Measurements from ENCODE around the gene FYN. TPM values are rescaled to one million over a fixed set of nuclear protein-coding genes. Genes with fewer than 3 reads are reported as not detected.

The FYN gene
- total RNA-seq, 2 donors from 2014 or later = 11.3 to 21.5 TPM

- H3K4me1 ChIP-seq = no peaks in the 10 kb centered on the region
- no peaks in the 10 kb centered on the region for H3K9me3 ChIP-seq
- TF ChIP-seq CTCF (IDR thresholded peaks at IDR 0.05) = no peak
- no peaks in the 10 kb centered on the region for H3K36me3 ChIP-seq
- DNase-seq = no peak
- H3K4me3 ChIP-seq = no peak overlapping the region
- intact Hi-C loops (cut with DNase I) = no loop called here
- no peaks in the 10 kb centered on the region for H3K27me3 ChIP-seq
- no peak overlapping the region for H3K9ac ChIP-seq (ENCODE audit: low read depth in 2 of 2, low read length in 2 of 2)
- no peak overlapping the region for H3K27ac ChIP-seq
Measured at GRCh38 chr6:111809264-111809663, 64.0 kb downstream of the FYN start.

DNA sequence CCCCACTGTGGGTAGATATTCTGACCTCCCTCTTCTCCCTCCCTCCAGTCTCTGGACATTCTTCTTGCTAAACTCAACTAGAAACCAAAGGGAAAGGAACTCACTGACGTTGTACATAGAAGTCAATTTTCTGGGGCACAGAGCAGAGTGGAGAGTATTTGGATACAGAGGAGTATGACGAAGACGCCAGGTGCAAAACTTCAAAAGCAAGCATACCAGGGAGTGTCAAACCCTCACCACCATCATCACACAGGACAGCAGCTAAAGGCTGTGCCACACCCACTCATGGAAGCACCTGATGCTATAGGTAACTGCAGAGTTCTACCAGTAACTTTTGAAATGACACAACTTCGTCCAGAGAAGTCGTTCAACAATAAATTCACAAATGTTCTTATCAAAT lies 64.8 kb downstream of the FYN start:
- DNase-seq = no peak
- H3K4me1 ChIP-seq = no peaks in the 10 kb centered on the region
- H3K9ac ChIP-seq (ENCODE audit: low read depth in 2 of 2, low read length in 2 of 2) = no peak overlapping the region
- H3K27ac ChIP-seq = no peak overlapping the region
- no peak overlapping the region for H3K4me3 ChIP-seq
- intact Hi-C loops (cut with DNase I) = no loop called here
- H3K27me3 ChIP-seq = no peaks in the 10 kb centered on the region
- no peak for TF ChIP-seq CTCF (IDR thresholded peaks at IDR 0.05)
- H3K9me3 ChIP-seq = no peaks in the 10 kb centered on the region
- H3K36me3 ChIP-seq = no peaks in the 10 kb centered on the region

GRCh38 chr6:111806561-111807497 lies 66.4 kb downstream of the FYN start:
- H3K9ac ChIP-seq (ENCODE audit: low read depth in 2 of 2, low read length in 2 of 2) = no peak overlapping the region
- TF ChIP-seq CTCF (IDR thresholded peaks at IDR 0.05) = no peak
- H3K27me3 ChIP-seq = no peaks in the 10 kb centered on the region
- H3K27ac ChIP-seq = no peak overlapping the region
- H3K4me1 ChIP-seq = no peaks in the 10 kb centered on the region
- no peak for DNase-seq
- no peak overlapping the region for H3K4me3 ChIP-seq
- no peaks in the 10 kb centered on the region for H3K36me3 ChIP-seq
- intact Hi-C loops (cut with DNase I) = no loop called here
- H3K9me3 ChIP-seq = no peaks in the 10 kb centered on the region

- no peaks in the 10 kb centered on the region for H3K9me3 ChIP-seq
- no peak overlapping the region for H3K9ac ChIP-seq (ENCODE audit: low read depth in 2 of 2, low read length in 2 of 2)
- intact Hi-C loops (cut with DNase I) = no loop called here
- no peaks in the 10 kb centered on the region for H3K27me3 ChIP-seq
- no peaks in the 10 kb centered on the region for H3K36me3 ChIP-seq
- H3K4me1 ChIP-seq = no peaks in the 10 kb centered on the region
- H3K27ac ChIP-seq = peak overlapping the region; percentile 7
- TF ChIP-seq CTCF (IDR thresholded peaks at IDR 0.05) = no peak
- no peak for DNase-seq
- no peak overlapping the region for H3K4me3 ChIP-seq
Measured at GRCh38 chr6:111806165-111806547, 67.1 kb downstream of the FYN start.

GRCh38 chr6:111805511-111806164 lies 67.6 kb downstream of the FYN start:
- H3K27ac ChIP-seq = peak overlapping the region; percentile 7
- TF ChIP-seq CTCF (IDR thresholded peaks at IDR 0.05) = no peak
- intact Hi-C loops (cut with DNase I) = no loop called here

More at GRCh38 chr6:111805511-111806164, 67.6 kb downstream of the FYN start:
- Histone ChIP-seq H3K9ac (ENCODE audit: low read depth in 2 of 2, low read length in 2 of 2) (no peak overlapping the region), H3K9me3 (no peaks in the 10 kb centered on the region), H3K27me3 (no peaks in the 10 kb centered on the region), H3K36me3 (no peaks in the 10 kb centered on the region), H3K4me3 (no peak overlapping the region), H3K4me1 (no peaks in the 10 kb centered on the region)
- DNase-seq = no peak
